ENCODE results near the gene EPB41L3. TPM values are rescaled to one million over a fixed set of nuclear protein-coding genes. Genes with fewer than 3 reads are reported as not detected.

EPB41L3 gene
- total RNA-seq, 1 experiment from 2014 or later = 16.1 TPM

GRCh38 chr18:5419601-5420000 lies 124.2 kb downstream of the EPB41L3 start:
- Histone ChIP-seq H2BK12ac (ENCODE audit: insufficient read length, low read depth, low read length) (no peak overlapping the region), H2AK5ac (ENCODE audit: insufficient read length, low read length) (no peak overlapping the region), H3K14ac (ENCODE audit: insufficient read depth, low read length) (no peak overlapping the region), H3K27ac (ENCODE audit: insufficient read length, low read depth, low read length) (no peak overlapping the region), H2BK5ac (ENCODE audit: insufficient read length, low read length) (no peak overlapping the region), H3K79me1 (ENCODE audit: insufficient read depth, low read depth, low read length, poor library complexity, severe bottlenecking) (no peaks in the 10 kb centered on the region), H3K4me1 (ENCODE audit: insufficient read depth, low read length) (no peaks in the 10 kb centered on the region), H3K56ac (ENCODE audit: insufficient read length, low read depth, low read length) (no peak overlapping the region), H3K18ac (ENCODE audit: insufficient read length, low read depth, low read length) (no peak overlapping the region), H3K9me3 (ENCODE audit: control insufficient read depth, low read depth, low read length) (no peaks in the 10 kb centered on the region), H4K5ac (ENCODE audit: insufficient read length, low read depth, low read length) (no peak overlapping the region), H2BK20ac (ENCODE audit: low read depth, low read length, poor library complexity, severe bottlenecking) (no peak overlapping the region), H4K91ac (ENCODE audit: insufficient read length, low read depth, low read length) (no peak overlapping the region), H3K4ac (ENCODE audit: low read depth, low read length) (no peak overlapping the region), H3K23me2 (ENCODE audit: insufficient read length, low read depth, low read length, poor library complexity, severe bottlenecking) (no peaks in the 10 kb centered on the region), H4K8ac (replicated peaks; ENCODE audit: insufficient read length, low read depth, low read length) (no peak overlapping the region), H2BK15ac (ENCODE audit: low read depth, low read length) (no peak overlapping the region), H3K9ac (ENCODE audit: extremely low read depth, insufficient read length, low read length) (no peak overlapping the region), H3K4me2 (ENCODE audit: insufficient read depth, insufficient read length, low read length) (no peak overlapping the region), H2AFZ (ENCODE audit: low read length) (no peak overlapping the region), H3K23ac (ENCODE audit: insufficient read length, low read depth, low read length) (no peak overlapping the region), H3K27me3 (ENCODE audit: insufficient read depth, low read length) (no peaks in the 10 kb centered on the region), H3K79me2 (ENCODE audit: insufficient read depth, low read length) (no peaks in the 10 kb centered on the region), H3T11ph (ENCODE audit: low read length) (no peak overlapping the region), H2BK120ac (ENCODE audit: low read depth, low read length, poor library complexity, severe bottlenecking) (no peak overlapping the region), H4K20me1 (ENCODE audit: control insufficient read depth, insufficient read depth, insufficient read length) (no peaks in the 10 kb centered on the region)
- no peaks in the 10 kb centered on the region for H3K9me3 Mint-ChIP-seq
- H3K27ac Mint-ChIP-seq = no peak overlapping the region
- peaks cover 13 to 21% of the 10 kb centered on the region in 2 experiments for H3K4me1 Mint-ChIP-seq
- TF ChIP-seq CTCF (conservative IDR thresholded peaks at IDR 0.05) = no peak
- no peaks in the 10 kb centered on the region for H3K27me3 Mint-ChIP-seq (ENCODE audit: low read depth)
- no peak for DNase-seq
- no CpG with 5 or more reads among the region's 9 CpGs for WGBS (ENCODE audit: extremely low coverage, insufficient read length, low lambda C conversion rate)
- no peak overlapping the region for H3K4me3 Mint-ChIP-seq
- no peaks in the 10 kb centered on the region for H3K36me3 Mint-ChIP-seq (ENCODE audit: insufficient read depth in 1 of 3, low read depth in 3 of 3)

All from H9 (cell line).